HepG2 (cell line): ENCODE results near the gene ABL2. TPM values are rescaled to one million over a fixed set of nuclear protein-coding genes. Genes with fewer than 3 reads are reported as not detected.
A peak's percentile ranks its signal among the peaks of the same experiment; 100 is the strongest.

Experiments
- ATAC-seq: fragments of 200-7000 bp; cut with Tn5 transposase; 3 replicates; pipeline ENCODE4 v1.9.1; 2020; ENCODE audit warnings: mild to moderate bottlenecking, moderate library complexity
- BruUV-seq: library from RNA; stranded (reverse); fragments of 400-500 nt; replicated peaks from 2 replicates; lab custom pipeline; 2021; lab: Mats Ljungman, UMichigan
- CTCF ChIA-PET: fragments of 300-600 bp; formaldehyde crosslinking; extraction: SDS; loops from one replicate; lab custom pipeline; 2021; ENCODE audit warnings: low total read pairs, inconsistent platforms, low intra/inter-chr PET ratio; lab: Yijun Ruan, JAX
- POLR2A ChIA-PET: fragments of 350-600 bp; sonication (Branson Sonifier 250); formaldehyde crosslinking; loops from one replicate; lab custom pipeline; 2020; ENCODE audit warnings: antibody characterized with exemption, inconsistent platforms; lab: Yijun Ruan, JAX
- DNase-seq: peaks from one replicate; pipeline ENCODE4 v3.0.0-alpha.2; 2015; ENCODE audit warnings: low spot score
- FAIRE-seq: peaks from 3 replicates; lab custom pipeline; 2011; peaks lifted over from hg19 to GRCh38; lab: Jason Lieb, UNC
- H2AFZ ChIP-seq: one replicate; pipeline ENCODE4 v1.6.1; 2011; ENCODE audit warnings: low read length, inconsistent platforms
- H3K27ac ChIP-seq: fragments of 300-600 bp; 3 replicates; pipeline ENCODE4 v1.8.0; 2011; ENCODE audit warnings: mixed run types, mild to moderate bottlenecking, mixed read lengths, low read length, inconsistent platforms; ENCODE audit not compliant: insufficient read depth; ENCODE audit errors: extremely low read length
- H3K27me3 ChIP-seq, 2 experiments: fragments of 200-600 bp in 1 of 2; 2 replicates in 1 of 2; 3 replicates in 1 of 2; pipeline versions ENCODE4 v1.6.0 to v1.8.0; 2011; ENCODE audit warnings: low read length in 2 of 2, mild to moderate bottlenecking in 2 of 2, moderate library complexity in 2 of 2, inconsistent platforms in 1 of 2; ENCODE audit not compliant: insufficient read depth in 2 of 2, control insufficient read depth in 1 of 2
- H3K36me3 ChIP-seq, 2 experiments: fragments of 200-600 bp in 1 of 2; replicated peaks in 1 of 2; 2 replicates in 1 of 2; 3 replicates in 1 of 2; pipeline versions ENCODE4 v1.5.1 to v1.8.0; 2011; ENCODE audit warnings: low read length in 2 of 2, inconsistent platforms in 1 of 2; ENCODE audit not compliant: insufficient read depth in 2 of 2, control insufficient read depth in 1 of 2
- H3K4me1 ChIP-seq: 2 replicates; pipeline ENCODE4 v1.5.1; 2012; ENCODE audit warnings: low read length, inconsistent platforms; ENCODE audit not compliant: insufficient read depth
- H3K4me2 ChIP-seq: 2 replicates; pipeline ENCODE4 v1.6.0; 2011; ENCODE audit warnings: low read depth, low read length, inconsistent platforms
- H3K4me3 ChIP-seq, 3 experiments: fragments of 200-600 bp in 1 of 3; sonication (generic), shearing (Covaris generic) in 1 of 3; replicated peaks in 1 of 3; 2 replicates each; pipeline ENCODE4 v1.5.1; 2011 to 2016; ENCODE audit warnings: low read length in 3 of 3, inconsistent platforms in 2 of 3, low read depth in 2 of 3, mild to moderate bottlenecking in 2 of 3, control low read depth in 1 of 3, mixed read lengths in 1 of 3; ENCODE audit not compliant: insufficient read depth in 1 of 3
- H3K79me2 ChIP-seq: one replicate; pipeline ENCODE4 v1.6.1; 2011; ENCODE audit warnings: low read length, inconsistent platforms; ENCODE audit not compliant: insufficient read depth
- H3K9ac ChIP-seq: 2 replicates; pipeline ENCODE4 v1.6.0; 2011; ENCODE audit warnings: mild to moderate bottlenecking, low read depth, low read length, inconsistent platforms; ENCODE audit not compliant: insufficient read depth
- H3K9me3 ChIP-seq: 2 replicates; pipeline ENCODE4 v1.5.1; 2012; ENCODE audit warnings: mild to moderate bottlenecking, low read length
- H4K20me1 ChIP-seq: 2 replicates; pipeline ENCODE4 v1.6.0; 2011; ENCODE audit warnings: inconsistent platforms, mild to moderate bottlenecking, low read length, moderate library complexity; ENCODE audit not compliant: insufficient read depth
- GABPA ChIP-seq, 2 experiments: IDR thresholded peaks; 2 replicates each; pipeline ENCODE4 v1.6.1; 2011 to 2016; ENCODE audit warnings: low read depth in 2 of 2, low read length in 1 of 2, missing biosample characterization in 1 of 2, missing genetic modification characterization in 1 of 2
- RBAK ChIP-seq: sonication (generic); formaldehyde crosslinking; IDR thresholded peaks from 2 replicates; pipeline ENCODE4 v1.5.1; 2020; ENCODE audit warnings: mild to moderate bottlenecking, missing genetic modification reagents
- TBX2 ChIP-seq: sonication (generic); formaldehyde crosslinking; IDR thresholded peaks from 2 replicates; pipeline ENCODE4 v1.5.0; 2020; ENCODE audit warnings: missing genetic modification reagents, mild to moderate bottlenecking, borderline replicate concordance
- ZBTB4 ChIP-seq: sonication (generic); formaldehyde crosslinking; IDR thresholded peaks from 2 replicates; pipeline ENCODE4 v1.4.0; 2020; ENCODE audit warnings: missing genetic modification reagents, mild to moderate bottlenecking, borderline replicate concordance
- ZNF276 ChIP-seq: sonication (generic); formaldehyde crosslinking; IDR thresholded peaks from 2 replicates; pipeline ENCODE4 v1.4.0; 2020; ENCODE audit warnings: mild to moderate bottlenecking, low read depth, missing genetic modification reagents
- WGBS: methylation state at CpG from one replicate; pipeline ENCODE4 v1.1.6; 2017; ENCODE audit warnings: low lambda C conversion rate; 5-methylcytosine and 5-hydroxymethylcytosine counted together
- in situ Hi-C: cut with HindIII; loops from 2 replicates; pipeline ENCODE4 v1.10.0; 2017; ENCODE audit warnings: low pct_unique_long_range_greater_than_20kb; ENCODE audit not compliant: extremely low pct_ligation_motif_present
- intact Hi-C: fragments of 100-400 bp; cut with micrococcal nuclease; formaldehyde crosslinking; loops from one replicate; pipeline ENCODE4 v1.10.0; 2022; ENCODE audit not compliant: unreplicated experiment
- polyA plus RNA-seq, 8 experiments: library from polyadenylated mRNA; depleted of rRNA in 3 of 8; stranded (reverse) in 7 of 8; unstranded in 1 of 8; fragments of >200 nt; fragmentation: Illumina TruSeq in 4 of 8; extraction: Trizol in 4 of 8; gene quantifications; 2 replicates each; pipeline versions ENCODE4 v1.2.1 to v1.2.3, GENCODE V29; 2011 to 2016; ENCODE audit warnings: low read depth in 4 of 8, missing spikeins in 1 of 8, mixed read lengths in 1 of 8; ENCODE audit not compliant: insufficient read depth in 1 of 8
- total RNA-seq, 5 experiments: library from RNA; depleted of rRNA; stranded (reverse); fragments of >200 nt; fragmentation: Illumina TruSeq; extraction: Trizol; gene quantifications; 2 replicates each; pipeline ENCODE4 v1.2.3, GENCODE V29; 2016; ENCODE audit warnings: low read depth in 1 of 5

ABL2 gene
- total and polyA plus RNA-seq, 2 of the 13 experiments (the other 11 are each of a cell fraction or from before 2014, with no cell fraction given) = 5.8 to 6.0 TPM

GRCh38 chr1:179090923-179091322 is 138.6 kb downstream of the ABL2 start:
- Histone ChIP-seq H3K27ac (peak overlapping the region; percentile 62), H3K27me3 (no peaks in the 10 kb centered on the region), H3K4me2 (no peak overlapping the region), H4K20me1 (no peaks in the 10 kb centered on the region), H3K9me3 (no peaks in the 10 kb centered on the region), H3K79me2 (no peaks in the 10 kb centered on the region), H3K9ac (no peak overlapping the region), H3K36me3 (peaks cover 16 to 35% of the 10 kb centered on the region in 2 experiments), H3K4me3 (no peak overlapping the region), H3K4me1 (peaks cover 42% of the 10 kb centered on the region), H2AFZ (no peak overlapping the region)
- in situ Hi-C loops (no loop called here), intact Hi-C loops (loop anchor here (2.0 kb wide), 1 partner anchor 38 kb away; no protein-coding TSS in a partner anchor)
- ChIA-PET CTCF (no interaction called here), POLR2A (interaction anchor here (1.2 to 3.1 kb wide), 3 partner anchors 9 to 549 kb away, joined by 3 to 20 read pairs (median 20); partner anchors contain the start of gene TOR3A)
- FAIRE-seq (no peak), DNase-seq (no peak), ATAC-seq (no peak)
- no TSS peak for BruUV-seq
- 94% methylated on average over 4 of the region's 4 CpGs for WGBS
- TF ChIP-seq RBAK (CRISPR knock-in tag) (peak; percentile 83), ZBTB4 (no peak), ZNF276 (CRISPR knock-in tag) (no peak), TBX2 (CRISPR knock-in tag) (no peak), GABPA (IDR thresholded peaks at IDR 0.05; ENCODE audit: low read depth, low read length) (no peak), GABPA (CRISPR knock-in tag; IDR thresholded peaks at IDR 0.05; ENCODE audit: low read depth) (no peak)
